Posterior cingulate gyrus (tissue), 11 donors: Measurements from ENCODE around the gene MCCC1.
"Not testable (repeated sequence)": the region's sequence is repeated elsewhere in the genome, so short reads cannot be mapped to it uniquely, and the experiment has no call there.

ENCODE experiments used
- DNase-seq, 10 donors: peaks; one replicate each; pipeline versions ENCODE4 v3.0.0 to v3.0.0-alpha.2; 2020 to 2021; ENCODE audit warnings: mixed read lengths in 3 of 10
- intact Hi-C: fragments of 100-400 bp; cut with DNase I; formaldehyde crosslinking; loops from one replicate; pipeline ENCODE4 v1.15.1; 2023

MCCC1 gene

GRCh38 chr3:183099026-183099837 lies at the start of gene MCCC1:
MCCC1 (minus strand) TSS chr3:183099496; CDS start chr3:183099440, 56 bp downstream.
- DNase-seq, result peak; percentile 98 to 100 (median 99)
- intact Hi-C loops, result loop anchor here (5.0 to 10.0 kb wide), 3 partner anchors 117 to 307 kb away; partner anchors contain the start of genes ATP11B and DCUN1D1

GRCh38 chr3:183148056-183148455 lies 48.8 kb upstream of the MCCC1 start:
- intact Hi-C loops, result no loop called here
- no peak for DNase-seq

GRCh38 chr3:183144363-183144762 lies 45.1 kb upstream of the MCCC1 start:
- DNase-seq, result no peak
- intact Hi-C loops, result no loop called here

DNA sequence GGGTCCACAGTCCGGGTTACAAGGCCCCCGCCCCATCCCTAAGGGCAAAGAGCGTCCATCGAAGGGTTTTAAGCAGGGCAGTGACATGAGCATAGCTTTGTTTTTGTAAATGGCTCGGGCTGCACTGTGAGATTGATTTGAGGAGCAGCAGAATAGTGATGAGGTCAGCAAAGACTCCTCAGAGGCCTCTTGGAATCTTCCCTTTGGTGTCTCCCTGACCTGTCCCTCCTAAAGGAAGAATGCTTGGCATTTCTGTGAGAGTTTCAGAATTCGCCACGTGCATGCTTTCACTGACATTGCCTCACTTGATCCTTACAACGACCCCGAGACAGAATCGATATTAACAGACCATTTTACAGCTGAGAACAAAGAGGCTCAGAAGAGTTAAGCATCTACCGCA lies 42.9 kb upstream of the MCCC1 start:
- no peak for DNase-seq
- intact Hi-C loops, result no loop called here

GRCh38 chr3:183134844-183135243 lies 35.5 kb upstream of the MCCC1 start:
- intact Hi-C loops, result no loop called here
- no peak for DNase-seq

- intact Hi-C loops, result no loop called here
Observed at GRCh38 chr3:183132409-183132808, 33.1 kb upstream of the MCCC1 start.

DNA sequence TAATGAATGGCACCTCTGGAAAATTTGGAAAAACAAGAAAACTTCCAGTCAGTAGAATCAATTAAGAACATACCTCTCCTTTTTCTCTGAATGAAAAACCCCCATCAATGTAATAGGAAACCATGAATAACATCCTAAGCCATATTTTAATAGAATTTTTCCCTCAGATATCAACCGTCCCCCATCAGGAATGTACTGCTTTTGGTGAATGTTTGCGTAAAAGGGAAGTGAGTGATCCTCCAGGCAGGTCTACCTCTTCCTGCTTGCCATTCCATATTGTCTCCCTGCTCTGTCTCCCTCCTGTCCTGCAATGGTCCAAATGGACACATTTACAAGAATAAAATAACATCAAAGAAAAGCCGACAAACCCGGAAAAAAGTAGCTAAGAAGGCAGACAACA lies 32.4 kb upstream of the MCCC1 start:
- DNase-seq, result no peak
- intact Hi-C loops, result no loop called here

More at GRCh38 chr3:183132409-183132808, 33.1 kb upstream of the MCCC1 start:
- no peak for DNase-seq

- intact Hi-C loops, result no loop called here
- no peak for DNase-seq
Observed at GRCh38 chr3:183131186-183131725, 32.0 kb upstream of the MCCC1 start.

DNA sequence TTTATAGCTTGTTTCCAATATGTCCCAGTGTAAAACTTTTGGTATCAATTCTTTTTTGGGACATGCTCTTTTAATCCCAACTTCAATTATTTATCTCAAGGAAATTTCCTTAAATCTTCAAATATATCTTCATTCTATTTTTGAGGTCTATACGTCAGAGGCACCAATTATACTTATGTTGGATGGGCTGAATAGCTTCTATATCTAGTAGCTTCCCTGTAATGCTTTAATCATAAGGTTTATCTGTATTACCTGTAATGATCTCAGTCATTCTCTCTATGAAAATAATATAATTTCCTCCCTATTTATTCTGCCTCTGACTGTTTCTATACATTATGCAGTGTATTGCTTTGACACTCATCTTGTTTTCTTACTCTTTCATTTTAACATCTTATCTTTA lies 29.9 kb upstream of the MCCC1 start:
- intact Hi-C loops, result no loop called here

GRCh38 chr3:183128709-183129108 lies 29.4 kb upstream of the MCCC1 start:
- intact Hi-C loops, result no loop called here
- no peak for DNase-seq

More for the DNA sequence above, 29.9 kb upstream of the MCCC1 start:
- DNase-seq, result no peak

- intact Hi-C loops, result no loop called here
Observed at GRCh38 chr3:183123891-183124290, 24.6 kb upstream of the MCCC1 start.

DNA sequence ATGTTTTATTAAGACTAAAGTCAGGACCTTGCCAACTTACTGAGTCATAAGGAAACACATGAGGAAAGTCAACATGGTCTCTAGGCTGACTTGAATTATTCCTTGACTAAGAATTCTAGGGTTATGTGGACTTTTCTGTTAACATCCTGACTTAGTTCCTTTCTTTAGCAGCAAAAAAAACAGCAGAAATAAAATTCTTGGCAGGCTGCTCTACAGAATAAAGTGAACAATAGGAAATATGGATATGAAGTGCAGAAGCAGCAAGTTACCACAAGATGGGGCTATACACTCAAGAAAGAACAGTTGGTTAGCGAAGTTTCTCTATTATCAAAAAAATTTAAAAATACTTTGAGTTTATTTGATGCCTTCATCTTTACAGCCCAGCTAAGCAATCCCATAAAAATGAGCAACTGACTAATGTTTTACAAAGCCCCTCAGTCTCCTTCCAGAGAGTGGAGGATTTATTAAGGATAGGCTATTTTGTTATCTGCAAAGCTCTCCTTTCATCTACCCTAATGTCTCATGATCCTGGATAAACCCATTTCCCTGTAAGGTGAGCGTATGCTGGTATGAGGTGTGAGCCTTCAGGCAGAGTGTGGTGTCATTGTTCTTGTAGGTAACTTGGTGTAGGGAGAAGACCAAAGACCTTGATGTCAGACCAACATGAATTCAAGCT lies 23.1 kb upstream of the MCCC1 start:
- intact Hi-C loops, result loop anchor here (1.0 kb wide), 1 partner anchor 260 kb away; no protein-coding TSS in a partner anchor
- no peak for DNase-seq

More at GRCh38 chr3:183123891-183124290, 24.6 kb upstream of the MCCC1 start:
- DNase-seq, result no peak

- no peak for DNase-seq
- intact Hi-C loops, result no loop called here
Observed at GRCh38 chr3:183120538-183121215, 21.4 kb upstream of the MCCC1 start.

- intact Hi-C loops, result no loop called here
- DNase-seq, result no peak
Observed at GRCh38 chr3:183117056-183117455, 17.8 kb upstream of the MCCC1 start.

DNA sequence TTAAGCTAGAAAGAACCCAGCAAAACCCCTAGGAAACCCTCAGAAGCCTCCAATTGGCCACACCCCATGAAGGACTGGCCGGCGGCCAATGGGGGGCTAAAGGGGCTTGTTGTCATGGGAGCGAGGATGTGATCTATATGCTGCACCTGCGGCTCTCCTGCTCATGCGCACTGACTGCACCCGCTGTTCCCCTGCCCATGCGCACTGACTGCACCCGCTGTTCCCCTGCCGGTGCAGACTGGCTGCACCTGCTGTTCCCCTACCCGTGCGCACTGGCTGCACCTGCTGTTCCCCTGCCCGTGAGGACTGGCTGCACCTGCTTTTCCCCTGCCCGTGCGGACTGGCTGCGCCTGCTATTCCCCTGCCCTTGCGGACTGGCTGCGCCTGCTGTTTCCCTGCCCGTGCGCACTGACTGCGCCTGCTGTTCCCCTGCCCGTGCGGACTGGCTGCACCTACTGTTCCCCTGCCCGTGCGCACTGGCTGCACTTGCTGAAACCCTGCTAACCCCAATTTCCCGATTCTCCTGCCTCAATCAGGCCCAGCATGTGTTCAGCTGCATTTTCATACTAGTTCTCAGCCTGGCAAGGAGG lies 16.8 kb upstream of the MCCC1 start:
- intact Hi-C loops, result no loop called here
- DNase-seq, result peak; percentile 35 to 96 (median 78)

- DNase-seq, result peak in 3 of 10 donors; percentile 15 to 23 (median 20)
- intact Hi-C loops, result no loop called here
Observed at GRCh38 chr3:183114384-183115178, 15.3 kb upstream of the MCCC1 start.

DNA sequence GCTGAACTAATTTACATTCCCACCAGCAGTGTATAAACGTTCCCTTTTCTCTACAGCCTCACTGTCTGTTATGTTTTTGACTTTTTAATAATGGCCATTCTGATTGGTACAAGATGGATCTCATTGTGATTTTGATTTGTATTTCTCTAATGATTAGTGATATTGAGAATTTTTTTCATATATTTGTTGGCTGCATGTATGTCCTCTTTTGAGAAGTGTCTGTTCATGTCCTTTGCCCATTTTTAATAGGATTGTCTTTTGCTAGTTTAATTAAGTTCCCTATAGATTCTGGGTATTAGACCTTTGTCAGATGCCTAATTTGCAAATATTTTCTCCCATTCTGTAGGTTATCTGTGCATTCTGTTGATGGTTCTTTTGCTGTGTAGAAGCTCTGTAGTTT lies 10.6 kb upstream of the MCCC1 start:
- DNase-seq, intact Hi-C loops: not testable (repeated sequence)

DNA sequence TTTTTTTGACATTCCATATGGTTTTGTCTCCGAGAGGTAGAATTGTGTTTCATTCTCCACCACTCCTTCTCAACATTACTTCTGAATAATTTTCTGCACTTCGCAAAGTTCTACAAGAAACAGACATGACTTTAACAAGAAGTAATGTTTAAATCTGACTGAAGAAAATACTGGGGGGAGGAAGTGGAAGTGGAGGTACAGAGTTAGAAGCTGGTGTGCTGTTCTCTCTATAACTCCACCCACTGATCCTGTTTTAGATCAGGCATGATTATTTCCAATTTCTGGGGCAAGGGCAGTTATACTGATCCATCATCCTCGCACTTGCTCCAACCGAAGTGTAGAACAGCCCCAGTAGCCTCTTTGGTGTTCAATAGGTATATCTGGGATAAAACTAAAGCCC lies 9.2 kb upstream of the MCCC1 start:
- no peak for DNase-seq
- intact Hi-C loops, result no loop called here

GRCh38 chr3:183108001-183108449 lies 8.7 kb upstream of the MCCC1 start:
- intact Hi-C loops, result no loop called here
- DNase-seq, result no peak
